K562 (cell line): Measurements from ENCODE around the gene TALDO1. TPM values are rescaled to one million over a fixed set of nuclear protein-coding genes. Genes with fewer than 3 reads are reported as not detected.
A peak's percentile ranks its signal among the peaks of the same experiment; 100 is the strongest.

ENCODE experiments used
- ASH1L ChIP-seq: fragments of 450-650 bp; IDR thresholded peaks from 2 replicates; pipeline ENCODE4 v1.6.1; 2018; ENCODE audit warnings: borderline replicate concordance, mild to moderate bottlenecking, low read depth; ENCODE audit not compliant: partially characterized antibody
- GABPA ChIP-seq: fragments of 200-800 bp; sonication (Bioruptor generic); conservative IDR thresholded peaks from 2 replicates; pipeline ENCODE4 v1.6.1; 2016; ENCODE audit warnings: low read depth, missing genetic modification characterization, missing compliant biosample characterization
- HSF4 ChIP-seq: fragments of 250-450 bp; sonication (Bioruptor Pico); IDR thresholded peaks from 2 replicates; pipeline ENCODE4 v2.1.2; 2022; ENCODE audit warnings: mild to moderate bottlenecking, moderate library complexity, borderline replicate concordance
- MLLT1 ChIP-seq, 2 experiments: fragments of 450-650 bp; IDR thresholded peaks; 2 replicates each; pipeline ENCODE4 v1.6.1; 2016
- NCOA6 ChIP-seq: fragments of 450-650 bp; IDR thresholded peaks from 2 replicates; pipeline ENCODE4 v1.6.1; 2017; ENCODE audit warnings: mild to moderate bottlenecking
- RBM15 ChIP-seq: fragments of 200-400 bp; formaldehyde crosslinking; IDR thresholded peaks from 2 replicates; pipeline ENCODE4 v1.6.1; 2018; ENCODE audit warnings: mild to moderate bottlenecking, low read length, moderate library complexity; ENCODE audit not compliant: insufficient read depth
- RBM39 ChIP-seq: fragments of 200-400 bp; formaldehyde crosslinking; optimal IDR thresholded peaks from 2 replicates; pipeline ENCODE3; 2018; ENCODE audit warnings: low read depth, low read length
- RFX5 ChIP-seq: IDR thresholded peaks from 2 replicates; pipeline ENCODE4 v1.6.1; 2011; ENCODE audit warnings: low read depth, mild to moderate bottlenecking, improper control_type of control experiment, low read length
- RHOXF2B ChIP-seq: fragments of 250-450 bp; sonication (Bioruptor Pico); conservative IDR thresholded peaks from 2 replicates; pipeline ENCODE4 v1.5.1; 2021
- SP1 ChIP-seq: sonication (generic); formaldehyde crosslinking; IDR thresholded peaks from 2 replicates; pipeline ENCODE4 v1.8.1; 2022; ENCODE audit warnings: mild to moderate bottlenecking, missing genetic modification reagents
- ZBTB40 ChIP-seq, 2 experiments: fragments of 450-650 bp in 1 of 2; sonication (generic) in 1 of 2; formaldehyde crosslinking in 1 of 2; IDR thresholded peaks; 2 replicates each; pipeline versions ENCODE4 v1.7.1 to v1.9.0; 2016 to 2022; ENCODE audit warnings: inconsistent platforms in 1 of 2, mild to moderate bottlenecking in 1 of 2, missing genetic modification reagents in 1 of 2
- ZFPM2 ChIP-seq: fragments of 250-450 bp; sonication (Bioruptor Pico); IDR thresholded peaks from 2 replicates; pipeline ENCODE4 v1.5.1; 2022; ENCODE audit warnings: mild to moderate bottlenecking
- polyA plus RNA-seq, 8 experiments: library from polyadenylated mRNA; depleted of rRNA in 4 of 8; stranded (reverse) in 5 of 8; unstranded in 3 of 8; fragments of >200 nt; fragmentation: Nextera tagmentation in 2 of 8; fragmentation: Illumina TruSeq in 1 of 8; extraction: Ambion mirVana in 2 of 8; extraction: Trizol in 1 of 8; gene quantifications; 2 replicates each; pipeline versions ENCODE4 v1.2.1 to v1.2.3, GENCODE V29; 2011 to 2014; ENCODE audit warnings: inconsistent platforms in 1 of 8, missing spikeins in 1 of 8
- total RNA-seq, 7 experiments: library from RNA; depleted of rRNA in 6 of 7; stranded (reverse); fragments of >200 nt in 6 of 7; fragmentation: Illumina TruSeq in 2 of 7; extraction: Trizol in 2 of 7; gene quantifications; 2 replicates each; pipeline versions ENCODE4 v1.2.1 to v1.2.3, GENCODE V29; 2011 to 2021; ENCODE audit warnings: low replicate concordance in 1 of 7

The TALDO1 gene
- total and polyA plus RNA-seq, 9 of the 15 experiments (the other 6 are each of a cell fraction or from before 2014, with no cell fraction given), result 260 to 541 (median 441) TPM

DNA sequence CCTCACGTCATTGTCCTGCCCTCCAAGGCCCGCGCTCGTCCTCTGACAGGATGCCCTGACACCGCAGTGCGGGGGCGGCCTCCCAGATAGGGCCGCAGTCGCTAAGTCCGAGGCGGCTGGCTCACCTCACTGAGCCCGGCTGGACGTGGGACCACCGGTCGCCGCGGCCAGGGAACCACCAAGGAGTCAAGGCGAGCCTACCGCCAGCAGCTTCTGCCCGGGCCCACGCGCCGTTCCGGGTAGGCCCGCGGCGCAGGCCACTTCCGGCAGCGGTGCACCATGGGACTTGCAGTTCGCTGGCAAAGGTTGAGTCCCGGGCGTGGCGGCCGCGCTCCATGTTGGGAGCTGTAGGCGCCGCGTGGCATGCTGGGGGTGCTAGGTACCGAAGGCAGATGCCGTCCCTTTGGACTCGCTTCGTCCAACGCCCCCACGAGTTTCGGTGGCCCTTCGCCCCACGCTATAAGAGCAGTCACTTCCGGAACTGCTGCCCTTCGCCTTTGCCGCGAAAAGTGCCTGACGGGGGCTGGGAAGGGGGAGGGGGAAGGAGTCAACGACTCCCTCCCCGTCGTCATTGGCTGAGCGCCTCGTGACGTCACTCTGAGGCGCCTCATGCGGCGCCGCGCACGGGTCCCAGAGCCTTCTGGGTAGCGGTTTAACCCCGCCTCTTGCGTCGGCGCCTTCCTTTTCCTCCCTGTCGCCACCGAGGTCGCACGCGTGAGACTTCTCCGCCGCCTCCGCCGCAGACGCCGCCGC is 62.2 kb downstream of the TALDO1 start, which contains the start of gene RPLP2 (continued):
- TF ChIP-seq ZBTB40 (IDR thresholded peaks at IDR 0.05) (peak; percentile 96), ZBTB40 (CRISPR knock-in tag; IDR thresholded peaks at IDR 0.05) (no peak), NCOA6 (no peak), RFX5 (peak; percentile 72; the same call in 1 of the 2 replicates), GABPA (peak; percentile 99), SP1 (CRISPR knock-in tag) (peak; percentile 94), RBM39 (peak; percentile 25), RBM15 (no peak), HSF4 (CRISPR knock-in tag) (no peak), ASH1L (peak; percentile 13), RHOXF2B (no peak), ZFPM2 (CRISPR knock-in tag) (peak; percentile 5; the same call in 1 of the 2 replicates), MLLT1 (IDR thresholded peaks at IDR 0.05) (peak; percentile 53 to 59; a peak in 2 of 4 replicates)
